GM12874 (cell line): ENCODE measurements around the gene GSG1L.

Experiments
- TF ChIP-seq, protein P1 (sequence below): IDR thresholded peaks from 2 replicates; pipeline ENCODE4 v1.5.1; 2011; ENCODE audit warnings: low read depth, mild to moderate bottlenecking, control low read depth, low read length, moderate library complexity; ENCODE audit not compliant: insufficient read depth

Gene GSG1L

GRCh38 chr16:27784351-27785306 is 278.9 kb downstream of the GSG1L start:
- TF ChIP-seq, protein P1, sequence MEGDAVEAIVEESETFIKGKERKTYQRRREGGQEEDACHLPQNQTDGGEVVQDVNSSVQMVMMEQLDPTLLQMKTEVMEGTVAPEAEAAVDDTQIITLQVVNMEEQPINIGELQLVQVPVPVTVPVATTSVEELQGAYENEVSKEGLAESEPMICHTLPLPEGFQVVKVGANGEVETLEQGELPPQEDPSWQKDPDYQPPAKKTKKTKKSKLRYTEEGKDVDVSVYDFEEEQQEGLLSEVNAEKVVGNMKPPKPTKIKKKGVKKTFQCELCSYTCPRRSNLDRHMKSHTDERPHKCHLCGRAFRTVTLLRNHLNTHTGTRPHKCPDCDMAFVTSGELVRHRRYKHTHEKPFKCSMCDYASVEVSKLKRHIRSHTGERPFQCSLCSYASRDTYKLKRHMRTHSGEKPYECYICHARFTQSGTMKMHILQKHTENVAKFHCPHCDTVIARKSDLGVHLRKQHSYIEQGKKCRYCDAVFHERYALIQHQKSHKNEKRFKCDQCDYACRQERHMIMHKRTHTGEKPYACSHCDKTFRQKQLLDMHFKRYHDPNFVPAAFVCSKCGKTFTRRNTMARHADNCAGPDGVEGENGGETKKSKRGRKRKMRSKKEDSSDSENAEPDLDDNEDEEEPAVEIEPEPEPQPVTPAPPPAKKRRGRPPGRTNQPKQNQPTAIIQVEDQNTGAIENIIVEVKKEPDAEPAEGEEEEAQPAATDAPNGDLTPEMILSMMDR = no peak

- TF ChIP-seq, protein P1 = no peak
Observed at GRCh38 chr16:27781981-27782880, 281.3 kb downstream of the GSG1L start.

GRCh38 chr16:27781195-27781524 is 282.4 kb downstream of the GSG1L start:
- TF ChIP-seq, protein P1 = no peak

GRCh38 chr16:27780468-27781194 is 282.9 kb downstream of the GSG1L start:
- TF ChIP-seq, protein P1 = no peak

GRCh38 chr16:27779641-27780164 is 283.8 kb downstream of the GSG1L start:
- TF ChIP-seq, protein P1 = no peak

DNA sequence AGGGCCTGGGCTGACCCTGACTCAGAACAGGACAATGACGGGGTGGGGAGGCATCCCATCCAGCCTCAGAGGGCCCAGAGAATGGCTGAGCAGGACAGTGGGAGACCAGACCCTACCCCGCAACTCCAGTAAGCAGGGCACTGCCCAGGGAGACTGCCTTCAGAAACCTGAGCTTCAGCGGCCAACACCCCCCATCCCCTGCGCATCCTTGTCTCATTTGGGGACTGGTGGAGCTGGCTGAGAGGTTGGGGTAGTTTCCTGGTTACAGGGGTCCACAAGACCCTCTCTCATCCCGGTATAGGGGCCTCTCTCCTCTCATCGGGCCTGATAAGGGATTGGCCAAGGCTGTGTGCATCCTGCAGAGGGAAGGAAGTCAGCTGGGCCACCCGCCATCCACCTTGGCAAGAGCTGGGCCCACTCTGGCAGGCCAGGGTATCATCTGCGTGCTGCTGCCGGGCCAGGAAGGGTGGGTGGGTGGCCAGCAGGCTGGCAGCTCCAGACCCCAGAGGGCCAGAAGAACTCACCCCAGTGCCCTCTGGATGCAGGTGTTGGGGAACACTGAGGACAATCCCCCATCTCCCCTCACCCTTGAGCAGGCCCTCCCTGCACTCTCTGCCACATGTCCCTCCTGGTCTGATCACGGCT is 284.5 kb downstream of the GSG1L start:
- TF ChIP-seq, protein P1 = no peak
